ENCODE results near the gene TBX19.

Gene TBX19

DNA sequence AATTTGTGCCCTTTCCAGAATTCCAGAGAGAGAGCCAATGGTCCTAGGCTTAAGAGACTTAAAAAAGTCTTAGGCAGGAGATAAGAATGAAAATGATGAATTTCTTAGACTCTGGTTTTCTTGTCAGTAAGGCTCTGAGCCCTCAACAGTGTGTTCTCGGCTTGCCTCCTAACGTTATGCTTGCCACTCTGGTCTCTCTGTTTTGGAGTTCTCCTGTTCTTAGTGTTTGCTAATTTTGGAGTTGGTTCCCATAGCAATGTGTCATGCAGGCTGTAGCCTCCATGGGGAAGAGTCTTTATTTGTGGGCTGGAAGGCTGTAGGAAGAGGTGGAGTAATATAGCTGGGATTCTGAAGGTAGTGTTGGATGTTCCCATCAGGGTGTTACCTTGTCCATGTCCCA lies 19.9 kb downstream of the TBX19 start:
- DNase-seq (ENCODE audit: low read depth), result no peak
- TF ChIP-seq, protein P1, sequence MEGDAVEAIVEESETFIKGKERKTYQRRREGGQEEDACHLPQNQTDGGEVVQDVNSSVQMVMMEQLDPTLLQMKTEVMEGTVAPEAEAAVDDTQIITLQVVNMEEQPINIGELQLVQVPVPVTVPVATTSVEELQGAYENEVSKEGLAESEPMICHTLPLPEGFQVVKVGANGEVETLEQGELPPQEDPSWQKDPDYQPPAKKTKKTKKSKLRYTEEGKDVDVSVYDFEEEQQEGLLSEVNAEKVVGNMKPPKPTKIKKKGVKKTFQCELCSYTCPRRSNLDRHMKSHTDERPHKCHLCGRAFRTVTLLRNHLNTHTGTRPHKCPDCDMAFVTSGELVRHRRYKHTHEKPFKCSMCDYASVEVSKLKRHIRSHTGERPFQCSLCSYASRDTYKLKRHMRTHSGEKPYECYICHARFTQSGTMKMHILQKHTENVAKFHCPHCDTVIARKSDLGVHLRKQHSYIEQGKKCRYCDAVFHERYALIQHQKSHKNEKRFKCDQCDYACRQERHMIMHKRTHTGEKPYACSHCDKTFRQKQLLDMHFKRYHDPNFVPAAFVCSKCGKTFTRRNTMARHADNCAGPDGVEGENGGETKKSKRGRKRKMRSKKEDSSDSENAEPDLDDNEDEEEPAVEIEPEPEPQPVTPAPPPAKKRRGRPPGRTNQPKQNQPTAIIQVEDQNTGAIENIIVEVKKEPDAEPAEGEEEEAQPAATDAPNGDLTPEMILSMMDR (IDR thresholded peaks at IDR 0.05; ENCODE audit: control insufficient read depth, extremely low read depth, insufficient read depth), result no peak
- H3K4me3 ChIP-seq (ENCODE audit: low read depth, low read length), result no peak overlapping the region

DNA sequence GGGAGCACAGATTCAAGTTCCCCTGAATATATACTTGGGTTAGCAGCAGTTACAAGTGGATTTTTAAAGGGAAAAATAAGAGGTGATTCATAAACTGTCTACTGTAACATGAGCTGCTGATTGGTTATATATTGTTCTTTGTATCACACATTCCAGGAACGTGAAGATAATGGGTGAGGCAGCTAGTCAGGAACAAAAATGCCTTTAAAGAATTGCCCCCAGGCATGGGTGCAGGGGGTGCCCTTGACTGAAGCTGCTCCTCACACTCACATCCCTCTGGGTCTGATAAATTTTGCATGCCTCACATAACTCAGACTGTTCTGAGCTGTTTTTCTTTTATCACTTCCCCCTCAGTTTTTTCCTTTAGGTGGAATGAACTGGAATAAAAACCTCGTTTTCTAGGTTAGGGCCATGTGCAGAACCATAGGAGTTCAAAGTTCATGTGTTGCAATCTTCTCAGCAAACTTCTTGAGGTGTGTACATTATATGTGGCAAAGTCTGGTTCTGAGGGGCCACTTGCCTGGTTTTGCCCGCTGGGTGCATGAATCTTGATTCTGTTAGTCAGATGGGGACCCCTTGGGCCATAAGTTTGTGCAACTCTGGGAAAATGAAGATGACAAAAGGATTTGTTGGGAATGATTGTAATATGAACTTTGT lies 21.1 kb downstream of the TBX19 start:
- no peak for DNase-seq (ENCODE audit: low read depth)
- H3K4me3 ChIP-seq (ENCODE audit: low read depth, low read length), result no peak overlapping the region
- TF ChIP-seq, protein P1 (IDR thresholded peaks at IDR 0.05; ENCODE audit: control insufficient read depth, extremely low read depth, insufficient read depth), result no peak

DNA sequence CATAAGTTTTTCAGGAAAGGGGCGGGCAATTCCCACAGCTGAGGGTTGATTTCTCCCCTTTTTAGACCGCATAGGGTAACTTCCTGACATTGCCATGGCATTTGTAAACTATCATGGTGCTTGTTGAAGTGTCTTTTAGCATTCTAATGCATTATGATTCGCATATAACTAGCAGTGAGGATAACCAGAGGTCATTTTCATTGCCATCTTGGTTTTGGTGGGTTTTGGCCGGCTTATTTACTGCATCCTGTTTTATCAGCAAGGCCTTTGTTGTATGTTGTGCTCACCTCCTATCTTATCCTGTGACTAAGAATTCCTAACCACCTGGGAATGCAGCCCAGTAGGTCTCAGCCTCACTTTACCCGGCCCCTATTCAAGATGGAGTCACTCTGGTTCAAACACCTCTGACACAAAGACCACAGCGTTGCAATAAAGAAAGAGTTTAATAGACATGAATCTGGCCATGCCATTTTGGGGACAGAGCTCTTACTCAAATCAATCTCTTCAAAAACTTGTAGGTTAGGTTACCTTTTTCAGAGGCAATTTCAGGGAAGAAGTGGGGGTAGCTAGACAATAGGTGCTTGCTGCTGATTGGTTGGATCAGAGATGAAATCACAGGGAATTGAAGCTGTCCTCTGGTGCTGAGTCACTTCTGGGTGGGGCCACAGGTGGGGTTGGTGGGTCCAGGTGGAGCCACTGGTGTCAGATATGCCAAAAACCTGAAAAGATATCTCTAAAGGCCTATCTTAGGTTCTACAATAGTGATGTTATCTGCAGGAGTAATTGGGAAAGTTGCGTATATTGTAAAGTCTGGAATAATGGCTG lies 23.3 kb downstream of the TBX19 start:
- DNase-seq (ENCODE audit: low read depth), result no peak
- no peak overlapping the region for H3K4me3 ChIP-seq (ENCODE audit: low read depth, low read length)
- TF ChIP-seq, protein P1 (IDR thresholded peaks at IDR 0.05; ENCODE audit: control insufficient read depth, extremely low read depth, insufficient read depth), result no peak

DNA sequence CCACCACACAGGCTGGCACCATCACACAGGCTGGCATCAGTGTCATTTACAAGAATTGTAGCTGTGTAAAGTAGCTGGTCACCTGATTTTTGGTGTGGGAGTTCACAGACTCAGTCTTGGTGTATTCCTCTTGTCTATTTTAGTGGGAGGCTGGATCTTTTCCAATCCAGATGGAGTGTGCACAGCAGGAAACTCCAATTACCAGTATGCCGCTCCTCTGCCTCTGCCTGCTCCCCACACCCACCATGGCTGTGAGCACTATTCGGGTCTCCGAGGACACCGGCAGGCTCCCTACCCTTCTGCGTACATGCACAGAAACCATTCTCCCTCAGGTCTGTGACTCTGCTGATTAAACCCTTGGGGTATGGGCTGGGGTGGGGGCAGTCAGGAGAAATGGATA lies 24.2 kb downstream of the TBX19 start:
- TF ChIP-seq, protein P1 (IDR thresholded peaks at IDR 0.05; ENCODE audit: control insufficient read depth, extremely low read depth, insufficient read depth), result no peak
- no peak for DNase-seq (ENCODE audit: low read depth)
- no peak overlapping the region for H3K4me3 ChIP-seq (ENCODE audit: low read depth, low read length)

DNA sequence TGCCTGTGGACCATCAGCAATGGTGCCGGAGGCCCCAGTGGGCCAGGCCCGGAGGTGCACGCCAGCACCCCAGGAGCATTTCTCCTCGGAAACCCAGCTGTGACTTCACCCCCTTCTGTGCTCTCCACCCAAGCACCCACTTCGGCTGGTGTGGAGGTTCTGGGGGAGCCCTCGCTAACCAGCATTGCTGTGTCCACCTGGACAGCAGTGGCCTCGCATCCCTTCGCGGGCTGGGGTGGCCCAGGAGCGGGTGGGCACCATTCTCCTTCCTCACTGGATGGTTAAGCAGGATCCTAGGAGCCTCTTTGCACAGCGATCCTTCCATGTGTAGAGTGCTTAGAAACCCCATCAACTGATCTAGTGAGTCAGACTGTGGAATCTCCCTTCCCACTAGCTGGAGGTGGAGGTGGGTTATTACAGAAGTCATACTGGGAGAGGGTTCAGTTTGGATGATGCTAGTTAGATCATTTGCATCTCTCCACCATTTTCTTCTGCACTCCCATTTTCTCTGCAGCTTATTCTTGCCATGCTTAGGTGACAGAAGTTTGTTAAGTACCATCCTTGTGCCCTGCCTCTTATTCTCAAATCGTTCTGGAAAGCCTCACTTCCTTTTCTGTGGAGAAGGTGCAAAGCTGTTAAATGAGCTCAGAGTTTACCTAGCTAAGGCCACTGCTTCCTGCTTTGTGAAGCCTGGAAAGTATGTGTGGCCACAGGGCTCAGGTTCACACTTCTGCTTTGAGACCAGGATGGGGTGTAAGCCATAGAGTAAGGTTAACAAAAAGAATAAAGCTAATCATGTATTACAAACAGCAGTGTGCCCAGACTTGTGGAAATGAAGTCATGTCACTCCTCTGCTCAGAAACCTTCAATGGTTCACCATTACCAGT lies 32.3 kb downstream of the TBX19 start:
- H3K4me3 ChIP-seq (ENCODE audit: low read depth, low read length), result no peak overlapping the region
- TF ChIP-seq, protein P1 (IDR thresholded peaks at IDR 0.05; ENCODE audit: control insufficient read depth, extremely low read depth, insufficient read depth), result no peak
- no peak for DNase-seq (ENCODE audit: low read depth)

DNA sequence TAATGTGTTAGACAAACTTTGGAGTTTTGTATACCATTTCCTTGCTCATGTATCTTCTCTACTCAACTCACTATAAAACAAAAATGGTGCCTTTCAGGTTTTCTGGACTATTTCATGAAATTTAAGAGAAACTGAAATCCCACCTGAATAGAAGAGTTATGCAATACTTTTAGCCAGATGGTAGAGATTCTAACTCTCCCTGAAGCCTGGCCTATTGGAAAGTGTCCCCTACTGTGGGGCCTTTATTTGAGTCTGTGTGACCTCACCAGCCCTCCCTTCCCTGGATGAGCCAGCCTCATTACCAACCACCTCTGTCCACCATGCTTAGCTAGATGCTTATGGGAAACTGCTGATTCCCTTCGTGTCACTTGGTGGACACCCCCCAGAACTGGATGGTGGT lies 35.5 kb downstream of the TBX19 start:
- DNase-seq (ENCODE audit: low read depth), result no peak
- no peak overlapping the region for H3K4me3 ChIP-seq (ENCODE audit: low read depth, low read length)
- TF ChIP-seq, protein P1 (IDR thresholded peaks at IDR 0.05; ENCODE audit: control insufficient read depth, extremely low read depth, insufficient read depth), result no peak
